ENCODE results near the gene CUL7.
A peak's percentile ranks its signal among the peaks of the same experiment; 100 is the strongest.

Gene CUL7

GRCh38 chr6:43077981-43078511, 24.4 kb upstream of the CUL7 start:
- peak; percentile 42 for DNase-seq

- peak; percentile 17 for DNase-seq
Observed at GRCh38 chr6:43077333-43077809, 23.7 kb upstream of the CUL7 start.

GRCh38 chr6:43076464-43077332, 23.0 kb upstream of the CUL7 start:
- peak; percentile 87 for DNase-seq

GRCh38 chr6:43075670-43076463, 22.2 kb upstream of the CUL7 start, which contains the start of gene PTK7:
Gene PTK7, plus strand, starts transcription at chr6:43076314. Its CDS starts 175 bp downstream, at chr6:43076489.
- peak; percentile 81 for DNase-seq

- DNase-seq, result peak; percentile 76
Observed at GRCh38 chr6:43074847-43075669, 21.4 kb upstream of the CUL7 start.

GRCh38 chr6:43070028-43070632, 16.5 kb upstream of the CUL7 start:
- DNase-seq, result peak; percentile 46

GRCh38 chr6:43062818-43063217, 9.2 kb upstream of the CUL7 start:
- DNase-seq, result no peak

- DNase-seq, result no peak
Observed at GRCh38 chr6:43061861-43062260, 8.2 kb upstream of the CUL7 start.

- no peak for DNase-seq
Observed at GRCh38 chr6:43060755-43061633, 7.3 kb upstream of the CUL7 start.

GRCh38 chr6:43060034-43060754, 6.5 kb upstream of the CUL7 start:
- no peak for DNase-seq

GRCh38 chr6:43059168-43060033, 5.8 kb upstream of the CUL7 start, which contains the start of the genes KLC4 and MRPL2:
Gene KLC4, plus strand, starts transcription at chr6:43059631. Its CDS starts 1,705 bp downstream, at chr6:43061336.
Gene MRPL2, minus strand, starts transcription at chr6:43059434. Its CDS starts 53 bp downstream, at chr6:43059381.
- peak; percentile 94 for DNase-seq

- DNase-seq, result no peak
Observed at GRCh38 chr6:43058531-43058930, 4.9 kb upstream of the CUL7 start.

GRCh38 chr6:43055966-43056365, 2.3 kb upstream of the CUL7 start:
- DNase-seq, result no peak

- DNase-seq, result no peak
Observed at GRCh38 chr6:43054206-43054943, 724 bp upstream of the CUL7 start.

- no peak for DNase-seq
Observed at GRCh38 chr6:43052842-43053544, 658 bp downstream of the CUL7 start.

- no peak for DNase-seq
Observed at GRCh38 chr6:43052225-43052841, 1.3 kb downstream of the CUL7 start.

GRCh38 chr6:43050981-43051380, 2.7 kb downstream of the CUL7 start:
- DNase-seq, result no peak
